ENCODE measurements around the gene SERPINB13.

Gene SERPINB13

GRCh38 chr18:63567825-63568224, 19.3 kb upstream of the SERPINB13 start:
- TF ChIP-seq CTCF (IDR thresholded peaks at IDR 0.05) = no peak

GRCh38 chr18:63570721-63571120, 16.4 kb upstream of the SERPINB13 start:
- TF ChIP-seq CTCF (IDR thresholded peaks at IDR 0.05) = no peak

GRCh38 chr18:63575681-63576080, 11.5 kb upstream of the SERPINB13 start:
- no peak for TF ChIP-seq CTCF (IDR thresholded peaks at IDR 0.05)

- peak; percentile 83 for TF ChIP-seq CTCF (IDR thresholded peaks at IDR 0.05)
These were observed 8.7 kb upstream of the SERPINB13 start for GRCh38 chr18:63578357-63578958.

- no peak for TF ChIP-seq CTCF (IDR thresholded peaks at IDR 0.05)
These were observed 7.5 kb upstream of the SERPINB13 start for GRCh38 chr18:63579616-63580015.

- TF ChIP-seq CTCF (IDR thresholded peaks at IDR 0.05) = no peak
These were observed 1.2 kb upstream of the SERPINB13 start for GRCh38 chr18:63585988-63586387.

GRCh38 chr18:63586431-63586830, 712 bp upstream of the SERPINB13 start:
- TF ChIP-seq CTCF (IDR thresholded peaks at IDR 0.05) = no peak

- TF ChIP-seq CTCF (IDR thresholded peaks at IDR 0.05) = no peak
These were observed 1.8 kb downstream of the SERPINB13 start for GRCh38 chr18:63588909-63589308.

Measured in LNCAP (cell line).